B cell (primary cell): ENCODE data around the gene LSM7.

ENCODE experiments used
- EZH2 ChIP-seq: IDR thresholded peaks from 2 replicates; pipeline ENCODE4 v1.6.1; 2012; ENCODE audit warnings: borderline replicate concordance, low read depth, mild to moderate bottlenecking, moderate library complexity, low read length; ENCODE audit not compliant: insufficient read depth, poor library complexity, severe bottlenecking
- TF ChIP-seq, protein P1 (sequence below): fragments of 200-600 bp; IDR thresholded peaks from one replicate; pipeline ENCODE4 v1.8.0; 2022; ENCODE audit warnings: antibody characterized with exemption, mild to moderate bottlenecking

DNA sequence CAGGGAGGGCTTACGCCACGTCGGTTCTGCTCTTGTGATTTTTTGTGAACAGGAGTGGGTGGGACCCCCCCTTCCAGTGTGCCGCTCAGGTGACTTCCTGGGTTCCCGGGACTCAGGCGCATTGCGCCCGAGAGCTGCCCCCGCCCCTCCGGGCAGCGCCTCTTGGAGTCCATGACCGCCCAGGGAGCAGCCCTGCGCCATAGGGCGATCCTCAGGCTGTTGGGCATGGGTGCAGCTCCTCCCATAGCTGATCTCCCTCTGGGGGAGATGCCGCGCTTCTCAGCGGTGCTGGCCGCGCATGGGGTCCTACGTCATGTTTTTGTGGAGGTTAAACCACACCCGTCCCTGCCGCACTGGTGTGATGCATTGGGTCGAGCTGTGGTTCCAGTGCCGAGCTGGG is 23.7 kb upstream of the LSM7 start:
- TF ChIP-seq, protein P1, sequence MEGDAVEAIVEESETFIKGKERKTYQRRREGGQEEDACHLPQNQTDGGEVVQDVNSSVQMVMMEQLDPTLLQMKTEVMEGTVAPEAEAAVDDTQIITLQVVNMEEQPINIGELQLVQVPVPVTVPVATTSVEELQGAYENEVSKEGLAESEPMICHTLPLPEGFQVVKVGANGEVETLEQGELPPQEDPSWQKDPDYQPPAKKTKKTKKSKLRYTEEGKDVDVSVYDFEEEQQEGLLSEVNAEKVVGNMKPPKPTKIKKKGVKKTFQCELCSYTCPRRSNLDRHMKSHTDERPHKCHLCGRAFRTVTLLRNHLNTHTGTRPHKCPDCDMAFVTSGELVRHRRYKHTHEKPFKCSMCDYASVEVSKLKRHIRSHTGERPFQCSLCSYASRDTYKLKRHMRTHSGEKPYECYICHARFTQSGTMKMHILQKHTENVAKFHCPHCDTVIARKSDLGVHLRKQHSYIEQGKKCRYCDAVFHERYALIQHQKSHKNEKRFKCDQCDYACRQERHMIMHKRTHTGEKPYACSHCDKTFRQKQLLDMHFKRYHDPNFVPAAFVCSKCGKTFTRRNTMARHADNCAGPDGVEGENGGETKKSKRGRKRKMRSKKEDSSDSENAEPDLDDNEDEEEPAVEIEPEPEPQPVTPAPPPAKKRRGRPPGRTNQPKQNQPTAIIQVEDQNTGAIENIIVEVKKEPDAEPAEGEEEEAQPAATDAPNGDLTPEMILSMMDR: no peak
- no peak for TF ChIP-seq EZH2
